Measurements from ENCODE around the gene SUN1.
A peak's percentile ranks its signal among the peaks of the same experiment; 100 is the strongest.

The SUN1 gene

GRCh38 chr7:894164-894867, 62.0 kb downstream of the SUN1 start:
- H3K27ac Mint-ChIP-seq, result no peak overlapping the region
- peaks cover under 1% of the 10 kb centered on the region for H3K4me1 Mint-ChIP-seq
- no peak for DNase-seq

GRCh38 chr7:894927-895450, 62.7 kb downstream of the SUN1 start:
- H3K4me3 Mint-ChIP-seq, result no peak overlapping the region
- H3K36me3 Mint-ChIP-seq (ENCODE audit: low read depth), result peaks cover 32% of the 10 kb centered on the region
- TF ChIP-seq CTCF (IDR thresholded peaks at IDR 0.05), result no peak
- H3K27ac Mint-ChIP-seq, result no peak overlapping the region
- no peaks in the 10 kb centered on the region for H3K9me3 Mint-ChIP-seq
- peaks cover 3% of the 10 kb centered on the region for H3K27me3 Mint-ChIP-seq (ENCODE audit: low read depth, poor library complexity)
- no peak for DNase-seq
- H3K4me1 Mint-ChIP-seq, result peaks cover 5% of the 10 kb centered on the region

More at GRCh38 chr7:894164-894867, 62.0 kb downstream of the SUN1 start:
- H3K9me3 Mint-ChIP-seq, result no peaks in the 10 kb centered on the region
- peaks cover 3% of the 10 kb centered on the region for H3K27me3 Mint-ChIP-seq (ENCODE audit: low read depth, poor library complexity)
- peaks cover 32% of the 10 kb centered on the region for H3K36me3 Mint-ChIP-seq (ENCODE audit: low read depth)
- no peak overlapping the region for H3K4me3 Mint-ChIP-seq
- TF ChIP-seq CTCF (IDR thresholded peaks at IDR 0.05), result no peak

- Mint-ChIP-seq H3K4me1 (peaks cover 5% of the 10 kb centered on the region), H3K27me3 (ENCODE audit: low read depth, poor library complexity) (peaks cover 3% of the 10 kb centered on the region), H3K36me3 (ENCODE audit: low read depth) (peaks cover 31% of the 10 kb centered on the region), H3K9me3 (no peaks in the 10 kb centered on the region), H3K4me3 (no peak overlapping the region), H3K27ac (no peak overlapping the region)
- no peak for TF ChIP-seq CTCF (IDR thresholded peaks at IDR 0.05)
- DNase-seq, result no peak
Measured at GRCh38 chr7:895451-896052, 63.3 kb downstream of the SUN1 start.

- no peak for TF ChIP-seq CTCF (IDR thresholded peaks at IDR 0.05)
- peak overlapping the region; percentile 52 for H3K27ac Mint-ChIP-seq
- no peaks in the 10 kb centered on the region for H3K9me3 Mint-ChIP-seq
- no peak overlapping the region for H3K4me3 Mint-ChIP-seq
- DNase-seq, result no peak
- peaks cover 23% of the 10 kb centered on the region for H3K36me3 Mint-ChIP-seq (ENCODE audit: low read depth)
- peaks cover 5% of the 10 kb centered on the region for H3K4me1 Mint-ChIP-seq
- H3K27me3 Mint-ChIP-seq (ENCODE audit: low read depth, poor library complexity), result peaks cover 3% of the 10 kb centered on the region
Measured at GRCh38 chr7:896346-897075, 64.2 kb downstream of the SUN1 start.

GRCh38 chr7:897086-897485, 64.8 kb downstream of the SUN1 start:
- TF ChIP-seq CTCF (IDR thresholded peaks at IDR 0.05), result no peak
- Mint-ChIP-seq H3K27me3 (ENCODE audit: low read depth, poor library complexity) (peaks cover 3% of the 10 kb centered on the region), H3K4me1 (peaks cover 5% of the 10 kb centered on the region), H3K4me3 (no peak overlapping the region), H3K27ac (no peak overlapping the region), H3K9me3 (no peaks in the 10 kb centered on the region), H3K36me3 (ENCODE audit: low read depth) (peaks cover 22% of the 10 kb centered on the region)
- DNase-seq, result no peak

All from nephron progenitor cell (in vitro differentiated cells).